SU-DHL-6 (cell line): ENCODE data around the gene ECI2.

Experiments used
- H2AFZ ChIP-seq: fragments of 200-600 bp; sonication (generic); 2 replicates; pipeline ENCODE4 v1.6.1; 2014; ENCODE audit warnings: low read depth, mild to moderate bottlenecking, moderate library complexity, mixed read lengths, antibody characterized with exemption, low read length; ENCODE audit not compliant: severe bottlenecking
- H3F3A ChIP-seq: fragments of 200-600 bp; shearing (Covaris generic); 2 replicates; pipeline ENCODE4 v1.6.0; 2016; ENCODE audit warnings: antibody characterized with exemption, mild to moderate bottlenecking; ENCODE audit not compliant: insufficient read depth
- H3K27ac ChIP-seq: fragments of 200-600 bp; sonication (generic); 2 replicates; pipeline ENCODE4 v1.5.1; 2016; ENCODE audit warnings: low read depth, mild to moderate bottlenecking, low read length, moderate library complexity, mixed read lengths
- H3K27me3 ChIP-seq: fragments of 200-600 bp; sonication (generic), shearing (Covaris generic); 2 replicates; pipeline ENCODE4 v1.6.0; 2014; ENCODE audit warnings: mild to moderate bottlenecking, low read length
- H3K36me3 ChIP-seq: fragments of 200-600 bp; sonication (generic); 2 replicates; pipeline ENCODE4 v1.6.1; 2014; ENCODE audit warnings: mild to moderate bottlenecking, low read length, mixed read lengths
- H3K4me2 ChIP-seq: fragments of 300-600, 200-600 bp; shearing (Covaris generic), sonication (generic); 2 replicates; pipeline ENCODE4 v1.6.0; 2014; ENCODE audit warnings: low read length, low read depth, mild to moderate bottlenecking; ENCODE audit not compliant: poor library complexity, severe bottlenecking
- H3K4me3 ChIP-seq: fragments of 200-600 bp; sonication (generic); 2 replicates; pipeline ENCODE4 v1.5.1; 2014; ENCODE audit warnings: antibody characterized with exemption, low read length, mild to moderate bottlenecking, mixed read lengths; ENCODE audit not compliant: insufficient read depth, poor library complexity, severe bottlenecking
- H3K79me2 ChIP-seq: fragments of 200-600 bp; sonication (generic); 2 replicates; pipeline ENCODE4 v1.6.1; 2014; ENCODE audit warnings: mild to moderate bottlenecking, low read length, moderate library complexity; ENCODE audit not compliant: insufficient read depth
- H3K9ac ChIP-seq: fragments of 200-600 bp; sonication (generic); 2 replicates; pipeline ENCODE4 v1.7.0; 2014; ENCODE audit warnings: mild to moderate bottlenecking, low read length
- H3K9me2 ChIP-seq: fragments of 200-600 bp; sonication (generic); replicated peaks from 2 replicates; pipeline ENCODE4 v1.6.1; 2014; ENCODE audit warnings: low read length; ENCODE audit not compliant: insufficient read depth
- H3K9me3 ChIP-seq: fragments of 200-600 bp; sonication (generic); 2 replicates; pipeline ENCODE4 v1.6.1; 2014; ENCODE audit warnings: low read length, mixed read lengths; ENCODE audit not compliant: insufficient read depth
- H4K20me1 ChIP-seq: fragments of 200-600 bp; sonication (generic); 2 replicates; pipeline ENCODE4 v1.6.1; 2014; ENCODE audit warnings: low read depth, mild to moderate bottlenecking, antibody characterized with exemption, low read length, moderate library complexity, mixed read lengths
- CTCF ChIP-seq: fragments of 200-600 bp; sonication (generic); IDR thresholded peaks from one replicate; pipeline ENCODE4 v1.5.1; 2017; ENCODE audit warnings: antibody characterized with exemption, mild to moderate bottlenecking, low read length, moderate library complexity; ENCODE audit not compliant: insufficient read depth, poor library complexity, severe bottlenecking
- EZH2phosphoT487 ChIP-seq: fragments of 200-600 bp; sonication (generic), shearing (Covaris generic); conservative IDR thresholded peaks from 2 replicates; pipeline ENCODE4 v1.6.1; 2018; ENCODE audit warnings: mild to moderate bottlenecking, antibody characterized with exemption, low read length, moderate library complexity, mixed read lengths

Gene ECI2

GRCh38 chr6:4167833-4168232, 32.5 kb upstream of the ECI2 start:
- Histone ChIP-seq H3K27ac (no peak overlapping the region), H2AFZ (no peak overlapping the region), H3K4me3 (no peak overlapping the region), H4K20me1 (no peaks in the 10 kb centered on the region), H3K9me3 (no peaks in the 10 kb centered on the region; the same call in 1 of the 2 replicates), H3K36me3 (no peaks in the 10 kb centered on the region), H3K9me2 (no peaks in the 10 kb centered on the region), H3K79me2 (no peaks in the 10 kb centered on the region), H3F3A (no peaks in the 10 kb centered on the region), H3K9ac (no peak overlapping the region), H3K27me3 (no peaks in the 10 kb centered on the region), H3K4me2 (no peak overlapping the region)
- no peak for TF ChIP-seq EZH2phosphoT487
- no peak for TF ChIP-seq CTCF

GRCh38 chr6:4167123-4167522, 31.7 kb upstream of the ECI2 start:
- H3K27ac ChIP-seq: no peak overlapping the region
- H2AFZ ChIP-seq: no peak overlapping the region
- H3K27me3 ChIP-seq: no peaks in the 10 kb centered on the region
- no peak overlapping the region for H3K9ac ChIP-seq
- H3F3A ChIP-seq: no peaks in the 10 kb centered on the region
- TF ChIP-seq EZH2phosphoT487 (no peak), CTCF (no peak)
- no peaks in the 10 kb centered on the region for H4K20me1 ChIP-seq
- no peaks in the 10 kb centered on the region for H3K9me2 ChIP-seq
- H3K36me3 ChIP-seq: no peaks in the 10 kb centered on the region
- H3K9me3 ChIP-seq: no peaks in the 10 kb centered on the region; the same call in 1 of the 2 replicates
- H3K4me3 ChIP-seq: no peak overlapping the region
- H3K79me2 ChIP-seq: no peaks in the 10 kb centered on the region
- no peak overlapping the region for H3K4me2 ChIP-seq

GRCh38 chr6:4164456-4164855, 29.1 kb upstream of the ECI2 start:
- TF ChIP-seq CTCF (no peak), EZH2phosphoT487 (no peak)
- Histone ChIP-seq H3F3A (no peaks in the 10 kb centered on the region), H3K4me2 (no peak overlapping the region), H3K9ac (no peak overlapping the region), H3K79me2 (no peaks in the 10 kb centered on the region), H3K27ac (no peak overlapping the region), H4K20me1 (no peaks in the 10 kb centered on the region), H3K36me3 (no peaks in the 10 kb centered on the region), H3K27me3 (no peaks in the 10 kb centered on the region), H3K9me3 (no peaks in the 10 kb centered on the region; the same call in 1 of the 2 replicates), H3K9me2 (no peaks in the 10 kb centered on the region), H2AFZ (no peak overlapping the region), H3K4me3 (no peak overlapping the region)

GRCh38 chr6:4164117-4164442, 28.7 kb upstream of the ECI2 start:
- no peaks in the 10 kb centered on the region for H3K27me3 ChIP-seq
- H3K79me2 ChIP-seq: no peaks in the 10 kb centered on the region
- no peak overlapping the region for H2AFZ ChIP-seq
- H3K9ac ChIP-seq: no peak overlapping the region
- H3K27ac ChIP-seq: no peak overlapping the region
- no peak overlapping the region for H3K4me2 ChIP-seq
- H3K4me3 ChIP-seq: no peak overlapping the region
- no peaks in the 10 kb centered on the region for H3F3A ChIP-seq
- no peaks in the 10 kb centered on the region; the same call in 1 of the 2 replicates for H3K9me3 ChIP-seq
- TF ChIP-seq EZH2phosphoT487 (no peak), CTCF (no peak)
- no peaks in the 10 kb centered on the region for H4K20me1 ChIP-seq
- H3K9me2 ChIP-seq: no peaks in the 10 kb centered on the region
- H3K36me3 ChIP-seq: no peaks in the 10 kb centered on the region
